Glutamatergic neuron (in vitro differentiated cells): ENCODE measurements around the gene CEMIP. TPM values are rescaled to one million over a fixed set of nuclear protein-coding genes. Genes with fewer than 3 reads are reported as not detected.
"Not testable (repeated sequence)": the region's sequence is repeated elsewhere in the genome, so short reads cannot be mapped to it uniquely, and the experiment has no call there.

Source experiments
- DNase-seq: peaks from one replicate; pipeline ENCODE4 v3.0.0; 2022
- H3K27ac Mint-ChIP-seq: one replicate; pipeline ENCODE4 v1.8.0; 2020; ENCODE audit warnings: mild to moderate bottlenecking, mixed read lengths, inconsistent platforms; ENCODE audit not compliant: unreplicated experiment
- H3K27me3 Mint-ChIP-seq: one replicate; pipeline ENCODE4 v1.8.0; 2020; ENCODE audit warnings: mild to moderate bottlenecking, moderate library complexity, mixed read lengths, inconsistent platforms; ENCODE audit not compliant: unreplicated experiment
- H3K36me3 Mint-ChIP-seq: one replicate; pipeline ENCODE4 v1.8.0; 2020; ENCODE audit warnings: mild to moderate bottlenecking, mixed read lengths, inconsistent platforms; ENCODE audit not compliant: unreplicated experiment
- H3K4me1 Mint-ChIP-seq: one replicate; pipeline ENCODE4 v1.8.0; 2020; ENCODE audit warnings: mild to moderate bottlenecking, low read depth, mixed read lengths, inconsistent platforms; ENCODE audit not compliant: unreplicated experiment
- H3K4me3 Mint-ChIP-seq: one replicate; pipeline ENCODE4 v1.8.0; 2020; ENCODE audit warnings: mild to moderate bottlenecking, mixed read lengths, inconsistent platforms; ENCODE audit not compliant: unreplicated experiment
- H3K9me3 Mint-ChIP-seq: one replicate; pipeline ENCODE4 v1.8.0; 2020; ENCODE audit warnings: mild to moderate bottlenecking, moderate library complexity, mixed read lengths, inconsistent platforms; ENCODE audit not compliant: unreplicated experiment
- CTCF ChIP-seq: fragments of 200-600 bp; sonication (generic); IDR thresholded peaks from one replicate; pipeline ENCODE4 v1.5.0; 2021; ENCODE audit not compliant: partially characterized antibody, unreplicated experiment
- total RNA-seq: library from RNA; stranded (reverse); fragmentation: NEBNext Ultra II Directional; extraction: Animal tissue kit (Norgen Biotek cat#: 25700); gene quantifications from one replicate; pipeline ENCODE4 v1.2.1, GENCODE V29; 2021; ENCODE audit not compliant: unreplicated experiment

CEMIP gene
- total RNA-seq, 1 donor from 2014 or later = 0.25 TPM

- Mint-ChIP-seq H3K27ac (no peak overlapping the region), H3K27me3 (no peaks in the 10 kb centered on the region), H3K4me3 (no peak overlapping the region), H3K4me1 (no peaks in the 10 kb centered on the region), H3K36me3 (no peaks in the 10 kb centered on the region), H3K9me3 (no peaks in the 10 kb centered on the region)
- TF ChIP-seq CTCF = no peak
- no peak for DNase-seq
These were observed 25.2 kb upstream of the CEMIP start for GRCh38 chr15:80754014-80754413.

GRCh38 chr15:80755885-80756284, 23.3 kb upstream of the CEMIP start:
- Mint-ChIP-seq H3K4me1 (no peaks in the 10 kb centered on the region), H3K9me3 (no peaks in the 10 kb centered on the region), H3K4me3 (no peak overlapping the region), H3K27ac (no peak overlapping the region), H3K36me3 (no peaks in the 10 kb centered on the region), H3K27me3 (no peaks in the 10 kb centered on the region)
- no peak for DNase-seq
- no peak for TF ChIP-seq CTCF

- TF ChIP-seq CTCF = no peak
- DNase-seq = no peak
- Mint-ChIP-seq H3K27me3 (no peaks in the 10 kb centered on the region), H3K36me3 (no peaks in the 10 kb centered on the region), H3K4me1 (no peaks in the 10 kb centered on the region), H3K9me3 (no peaks in the 10 kb centered on the region), H3K27ac (no peak overlapping the region), H3K4me3 (no peak overlapping the region)
These were observed 20.9 kb upstream of the CEMIP start for GRCh38 chr15:80758130-80758745.

- H3K36me3 Mint-ChIP-seq = no peaks in the 10 kb centered on the region
- no peak for DNase-seq
- no peak overlapping the region for H3K4me3 Mint-ChIP-seq
- no peaks in the 10 kb centered on the region for H3K9me3 Mint-ChIP-seq
- no peaks in the 10 kb centered on the region for H3K27me3 Mint-ChIP-seq
- H3K4me1 Mint-ChIP-seq = no peaks in the 10 kb centered on the region
- H3K27ac Mint-ChIP-seq = no peak overlapping the region
- no peak for TF ChIP-seq CTCF
These were observed 18.2 kb upstream of the CEMIP start for GRCh38 chr15:80760960-80761359.

- Mint-ChIP-seq H3K27ac (no peak overlapping the region), H3K36me3 (no peaks in the 10 kb centered on the region), H3K4me1 (no peaks in the 10 kb centered on the region), H3K4me3 (no peak overlapping the region), H3K9me3 (no peaks in the 10 kb centered on the region), H3K27me3 (no peaks in the 10 kb centered on the region)
- no peak for TF ChIP-seq CTCF
- no peak for DNase-seq
These were observed 17.4 kb upstream of the CEMIP start for GRCh38 chr15:80761754-80762153.

GRCh38 chr15:80763235-80763634, 15.9 kb upstream of the CEMIP start:
- not testable (repeated sequence) for H3K4me1 Mint-ChIP-seq, H3K27me3 Mint-ChIP-seq, DNase-seq, H3K9me3 Mint-ChIP-seq, H3K4me3 Mint-ChIP-seq, H3K27ac Mint-ChIP-seq, H3K36me3 Mint-ChIP-seq
